GM12892 (cell line): ENCODE data around the gene RALGAPA2.

Experiments
- DNase-seq: peaks from one replicate; pipeline ENCODE4 v3.0.0; 2011; ENCODE audit not compliant: insufficient read length
- FAIRE-seq: peaks from 2 replicates; lab custom pipeline; 2011; peaks lifted over from hg19 to GRCh38; lab: Jason Lieb, UNC
- POLR2A ChIP-seq: IDR thresholded peaks from 2 replicates; pipeline ENCODE4 v1.6.1; 2011; ENCODE audit warnings: low read depth, low read length, control low read depth
- POLR2AphosphoS5 ChIP-seq: IDR thresholded peaks from 2 replicates; pipeline ENCODE4 v1.6.1; 2011; ENCODE audit warnings: low read depth, low read length, control low read depth
- TAF1 ChIP-seq: IDR thresholded peaks from 2 replicates; pipeline ENCODE4 v1.6.1; 2011; ENCODE audit warnings: low read depth, mild to moderate bottlenecking, control low read depth, low read length, borderline replicate concordance

RALGAPA2 gene

DNA sequence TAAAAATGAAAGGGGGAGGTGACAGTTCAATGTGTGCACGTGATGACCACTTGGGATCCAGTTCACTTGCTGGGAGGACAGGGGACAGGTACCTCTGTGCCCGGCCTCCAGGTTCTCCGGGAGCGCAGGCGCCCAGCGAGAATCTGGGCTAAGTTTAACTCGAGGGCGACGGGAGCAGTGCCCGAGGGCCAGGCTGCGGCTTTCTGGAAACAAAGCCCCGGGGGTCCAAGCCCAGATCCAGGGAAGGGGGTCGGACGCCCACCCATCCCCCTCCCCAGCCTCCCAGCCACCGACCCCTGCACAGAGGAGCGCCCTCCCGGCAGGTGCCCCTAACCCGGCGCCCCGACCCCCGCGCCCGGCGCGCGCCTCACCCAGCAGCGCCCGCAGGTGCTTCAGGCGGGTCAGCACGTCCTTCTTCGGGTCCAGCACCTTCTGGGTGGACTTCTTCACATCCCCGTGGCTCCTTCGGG, 405 bp downstream of the RALGAPA2 start:
- no peak for FAIRE-seq
- TF ChIP-seq TAF1 (no peak), POLR2AphosphoS5 (no peak), POLR2A (no peak)
- DNase-seq, result no peak

DNA sequence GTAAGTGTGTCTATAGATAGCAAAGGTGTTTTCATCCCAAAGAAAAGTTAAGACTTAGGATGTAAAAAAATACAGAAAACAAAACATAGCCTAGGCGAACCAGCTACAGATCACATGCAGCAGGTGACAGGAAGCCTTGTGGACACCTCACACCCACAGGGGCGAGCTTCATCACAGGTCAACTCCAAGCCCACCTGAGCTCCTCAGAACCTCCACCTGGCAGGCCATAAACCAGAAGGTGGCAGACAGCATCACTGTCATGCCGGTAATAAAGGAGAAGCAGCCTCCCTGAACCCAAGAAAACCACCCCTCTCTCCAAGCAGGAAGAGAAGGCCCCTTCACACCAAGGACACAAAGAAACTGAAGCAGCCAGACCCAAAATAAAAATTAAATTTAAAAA, 1.0 kb downstream of the RALGAPA2 start:
- TF ChIP-seq TAF1, result no peak
- TF ChIP-seq POLR2AphosphoS5, result no peak
- FAIRE-seq, result peak; percentile 67
- DNase-seq, result no peak

DNA sequence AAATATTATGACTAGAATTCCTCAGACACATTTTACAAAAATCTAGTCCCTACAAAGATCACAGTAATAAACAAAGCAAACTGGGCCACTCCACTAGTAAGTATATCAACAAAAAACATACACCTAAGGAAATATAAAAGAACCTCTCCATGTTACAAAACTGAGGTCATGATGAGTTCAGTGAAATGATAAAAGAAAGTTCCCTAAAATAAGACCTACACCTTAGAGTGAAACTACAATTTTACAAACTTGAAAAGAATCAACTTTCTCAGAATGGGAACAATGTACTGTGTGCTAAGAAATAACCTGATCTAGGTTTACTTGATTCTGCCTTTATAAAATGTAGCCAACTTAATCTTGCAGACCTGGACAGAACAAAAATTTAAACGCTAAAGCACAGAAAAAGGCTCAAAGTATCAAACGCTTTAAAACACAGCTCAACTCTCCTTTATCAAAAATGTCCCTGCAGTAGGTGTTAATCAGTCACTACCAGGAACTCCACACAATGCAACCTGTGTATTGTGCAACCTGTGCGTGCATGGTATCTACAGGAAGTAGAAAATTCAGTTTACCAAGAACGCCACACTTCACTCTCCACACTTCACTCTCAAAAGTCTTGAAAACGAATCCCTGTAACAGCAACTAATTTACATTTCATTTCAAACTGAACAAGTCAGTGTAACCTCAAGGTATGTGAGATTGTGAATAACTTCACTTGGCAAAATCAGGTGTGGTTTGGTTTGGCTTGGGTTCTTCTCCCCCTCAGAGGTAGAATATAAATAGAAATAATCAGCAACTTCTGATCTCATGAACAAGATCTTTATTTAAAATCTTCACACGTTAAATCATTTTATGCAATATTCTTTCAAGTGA, 1.8 kb downstream of the RALGAPA2 start:
- TF ChIP-seq POLR2AphosphoS5 (no peak), TAF1 (no peak), POLR2A (no peak)
- DNase-seq (no peak), FAIRE-seq (peak; percentile 27)

DNA sequence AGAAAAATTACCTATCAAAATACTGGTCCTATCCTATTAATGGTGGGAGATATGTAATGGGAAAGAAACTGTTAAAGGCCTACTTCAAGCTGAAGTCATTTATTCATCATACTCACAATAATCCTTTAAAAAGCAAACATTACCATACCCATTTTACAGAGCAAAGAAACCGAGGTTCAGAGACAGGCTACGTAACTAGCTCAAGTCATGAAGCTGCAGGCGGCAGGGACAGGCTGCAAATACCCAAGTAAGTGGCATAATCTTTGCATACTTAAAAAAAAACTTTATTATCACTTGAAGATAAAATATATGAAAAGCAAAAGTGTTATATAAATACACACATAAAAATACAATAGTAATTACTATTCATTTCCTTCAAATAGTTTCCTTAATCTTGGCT, 2.6 kb downstream of the RALGAPA2 start:
- FAIRE-seq, result no peak

DNA sequence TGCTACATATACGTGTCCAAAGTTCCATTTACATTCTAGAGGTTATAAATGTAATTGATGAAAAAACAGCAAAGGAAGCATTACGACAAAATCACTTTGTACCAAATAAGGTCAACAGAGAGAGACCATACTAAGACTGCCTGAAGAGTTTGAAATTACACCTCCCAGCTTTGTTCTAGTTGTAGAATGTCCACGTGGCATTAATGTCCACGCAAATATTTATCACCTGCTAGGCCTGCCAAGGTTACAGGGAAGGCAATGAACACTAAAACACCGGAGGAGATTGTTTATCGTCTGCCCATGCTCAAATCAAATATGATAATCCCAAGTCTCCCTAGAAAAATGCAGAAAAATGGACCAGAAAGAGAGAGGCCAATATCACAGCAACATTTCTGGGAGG, 6.2 kb downstream of the RALGAPA2 start:
- DNase-seq (no peak), FAIRE-seq (no peak)
- TF ChIP-seq POLR2AphosphoS5 (no peak), TAF1 (no peak), POLR2A (no peak)

More for the DNA sequence above, 2.6 kb downstream of the RALGAPA2 start:
- DNase-seq, result no peak
- no peak for TF ChIP-seq POLR2AphosphoS5
- no peak for TF ChIP-seq TAF1
- TF ChIP-seq POLR2A, result no peak

DNA sequence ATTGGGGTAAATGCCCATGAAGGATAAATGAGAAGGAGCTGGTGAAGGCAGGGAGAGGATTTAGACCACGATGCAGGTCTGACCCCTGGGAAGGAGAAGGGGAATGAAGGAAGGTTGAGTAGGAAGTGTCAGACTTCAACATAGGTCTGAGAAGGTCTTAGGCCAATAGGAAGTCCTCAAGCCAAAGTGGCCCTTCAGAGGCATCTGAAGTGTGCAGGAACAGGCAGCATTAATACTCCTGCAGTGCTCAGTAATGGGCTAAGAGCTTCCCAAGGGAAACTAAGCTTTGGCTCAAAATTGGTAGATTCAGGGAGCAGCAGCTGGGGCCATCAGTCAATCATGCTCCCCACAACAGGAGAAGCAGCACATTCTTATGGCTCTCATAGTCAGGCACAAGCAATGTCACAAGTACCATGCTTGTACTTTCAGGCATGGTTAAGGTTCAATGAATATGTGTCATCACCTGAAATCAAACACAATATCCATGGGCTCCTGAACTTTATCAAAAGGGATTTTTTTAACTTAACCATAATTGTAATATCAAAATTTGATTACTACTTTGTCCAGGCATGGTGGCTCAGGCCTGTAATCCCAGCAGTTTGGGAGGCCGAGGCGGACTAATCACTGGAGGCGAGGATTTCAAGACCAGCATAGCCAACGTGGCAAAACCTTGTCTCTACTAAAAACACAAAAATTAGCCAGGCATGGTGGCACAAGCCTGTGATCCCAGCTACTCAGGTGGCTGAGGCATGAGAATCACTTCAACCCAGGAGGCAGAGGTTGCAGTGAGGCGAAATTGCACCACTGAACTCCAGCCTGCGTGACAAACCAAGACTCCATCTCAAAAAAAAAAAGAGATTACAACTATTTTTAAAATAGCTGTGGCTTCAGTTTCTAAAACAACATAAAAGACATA, 9.9 kb downstream of the RALGAPA2 start:
- FAIRE-seq (no peak), DNase-seq (no peak)
- no peak for TF ChIP-seq POLR2A
- TF ChIP-seq POLR2AphosphoS5, result no peak
- no peak for TF ChIP-seq TAF1

DNA sequence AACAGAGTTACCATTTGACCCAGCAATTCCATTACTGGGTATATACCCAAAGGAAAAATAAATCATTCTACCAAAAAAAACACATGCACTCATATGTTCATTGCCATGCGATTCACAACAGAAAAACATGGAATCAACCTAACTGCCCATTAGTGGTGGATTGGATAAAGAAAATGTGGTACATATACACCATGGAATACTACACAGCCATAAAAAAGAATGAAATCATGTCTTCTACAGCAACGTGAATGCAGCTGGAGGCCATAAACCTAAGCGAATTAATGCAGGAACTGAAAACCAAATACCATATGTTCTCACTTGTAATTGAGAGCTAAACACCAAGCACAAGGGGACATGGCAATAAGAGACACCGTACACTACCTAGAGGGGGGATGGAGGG, 12.5 kb downstream of the RALGAPA2 start:
- no peak for TF ChIP-seq TAF1
- TF ChIP-seq POLR2A, result no peak
- no peak for TF ChIP-seq POLR2AphosphoS5
- FAIRE-seq, result no peak
- no peak for DNase-seq

DNA sequence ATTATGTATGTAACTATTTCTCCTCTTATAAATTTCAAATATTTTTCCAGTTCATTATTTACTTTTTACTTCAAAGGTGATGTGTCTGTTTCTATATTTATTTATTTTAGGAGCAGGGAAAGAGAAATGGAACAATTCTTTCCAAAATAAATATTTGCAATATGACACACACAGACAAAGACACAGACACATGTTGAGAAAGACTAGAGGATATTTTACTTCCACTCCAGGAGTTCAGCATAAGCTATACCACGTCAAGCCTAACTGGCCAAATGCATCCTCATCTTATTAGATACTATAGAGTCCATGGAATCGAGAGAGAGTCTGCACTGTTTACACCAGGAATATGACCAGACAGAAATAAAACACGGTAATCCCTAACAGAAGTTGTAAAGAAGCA, 13.3 kb downstream of the RALGAPA2 start:
- FAIRE-seq, result no peak
- TF ChIP-seq POLR2AphosphoS5 (no peak), TAF1 (no peak), POLR2A (no peak)
- no peak for DNase-seq

DNA sequence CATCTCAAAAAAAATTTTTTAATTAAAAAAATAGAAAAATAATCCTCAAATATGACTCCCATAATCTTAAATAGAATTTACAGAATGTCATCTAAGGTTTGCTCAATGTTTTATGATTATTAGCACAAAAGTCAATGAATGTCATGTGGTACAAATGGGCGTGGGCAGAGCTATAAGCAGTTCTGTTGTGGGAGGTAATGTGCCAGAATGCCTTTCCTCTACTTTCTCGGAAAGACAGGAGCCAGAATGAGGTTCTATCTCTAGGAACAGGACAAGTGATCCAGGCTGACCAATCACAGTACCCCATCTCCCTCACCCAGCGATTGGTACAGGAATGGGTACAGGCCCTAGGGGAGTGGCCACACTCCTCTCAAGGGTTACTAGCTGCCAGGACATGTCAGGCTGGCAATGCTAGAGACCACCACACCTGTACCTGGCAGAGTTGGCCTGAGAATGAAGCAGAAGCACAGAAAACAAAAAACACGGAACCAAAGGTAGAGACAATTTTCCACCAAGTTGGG, 15.1 kb downstream of the RALGAPA2 start:
- TF ChIP-seq POLR2AphosphoS5, result no peak
- TF ChIP-seq TAF1, result no peak
- no peak for TF ChIP-seq POLR2A
- DNase-seq, result no peak
- no peak for FAIRE-seq

DNA sequence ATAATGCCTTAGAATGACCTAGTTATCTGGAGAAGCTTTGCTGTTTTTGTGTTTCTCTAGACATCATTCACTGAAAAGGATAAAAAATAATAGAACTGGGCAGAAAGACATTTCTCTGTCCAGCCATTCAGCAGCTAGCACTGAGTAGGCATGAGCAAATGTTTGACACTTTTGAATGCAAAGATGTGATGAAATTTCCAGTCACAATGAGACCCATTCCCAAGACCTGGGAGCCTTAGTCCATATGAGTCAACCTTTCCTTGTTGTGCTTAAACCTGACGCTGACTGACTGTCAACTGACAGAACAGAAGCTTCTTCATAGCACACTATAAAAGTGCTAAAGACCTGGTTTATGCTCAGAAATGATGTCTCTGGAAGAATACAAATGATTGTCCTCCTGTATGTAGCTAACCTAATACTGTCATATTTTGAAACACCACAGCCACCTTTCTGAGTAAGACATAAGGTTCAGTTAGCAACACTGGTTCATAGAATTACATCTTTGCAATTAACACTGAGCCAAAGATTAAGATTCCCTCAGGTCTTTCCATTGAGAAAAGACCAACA, 17.1 kb downstream of the RALGAPA2 start:
- TF ChIP-seq TAF1 (no peak), POLR2AphosphoS5 (no peak), POLR2A (no peak)
- FAIRE-seq (no peak), DNase-seq (no peak)

DNA sequence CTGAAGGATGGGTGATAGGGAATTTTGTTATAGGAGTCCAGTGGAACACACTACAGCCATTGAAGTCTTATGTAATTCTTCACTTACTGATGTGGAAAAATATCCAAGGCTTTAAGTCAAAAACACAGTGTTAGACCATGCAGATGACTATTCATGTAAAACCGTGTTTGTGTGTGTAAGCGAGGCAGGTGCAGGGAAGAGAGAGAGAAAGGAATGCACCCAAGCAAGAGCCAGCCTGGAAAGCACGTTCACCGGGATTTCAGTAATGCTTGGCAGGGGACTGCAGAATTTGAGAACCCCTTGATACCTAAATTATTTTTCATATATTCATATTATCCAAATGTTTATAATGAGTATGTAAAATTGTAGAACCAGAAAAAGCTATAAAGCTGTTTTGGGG, 17.9 kb downstream of the RALGAPA2 start:
- DNase-seq (no peak), FAIRE-seq (no peak)
- TF ChIP-seq TAF1 (no peak), POLR2A (no peak), POLR2AphosphoS5 (no peak)
